ENCODE data around the gene PRMT5.
"Not testable (repeated sequence)": the region's sequence is repeated elsewhere in the genome, so short reads cannot be mapped to it uniquely, and the experiment has no call there.

DNA sequence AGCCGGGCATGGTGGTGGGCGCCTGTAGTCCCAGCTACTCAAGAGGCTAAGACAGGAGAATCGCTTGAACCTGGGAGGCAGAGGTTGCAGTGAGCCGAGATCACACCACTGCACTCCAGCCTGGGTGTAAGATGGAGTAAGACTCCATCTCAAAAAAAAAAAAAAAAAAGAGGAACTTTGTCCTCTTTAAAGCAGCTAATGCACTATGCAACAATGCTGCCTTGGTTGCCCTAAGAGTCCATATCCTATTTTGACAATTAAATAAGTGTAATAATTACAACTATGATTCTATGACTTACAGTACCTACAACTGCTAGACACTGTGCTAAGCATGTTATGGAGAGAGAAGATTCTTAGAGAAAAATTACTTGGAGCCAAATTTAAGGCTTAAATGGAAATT, 14.3 kb downstream of the PRMT5 start:
- TF ChIP-seq, protein P1, sequence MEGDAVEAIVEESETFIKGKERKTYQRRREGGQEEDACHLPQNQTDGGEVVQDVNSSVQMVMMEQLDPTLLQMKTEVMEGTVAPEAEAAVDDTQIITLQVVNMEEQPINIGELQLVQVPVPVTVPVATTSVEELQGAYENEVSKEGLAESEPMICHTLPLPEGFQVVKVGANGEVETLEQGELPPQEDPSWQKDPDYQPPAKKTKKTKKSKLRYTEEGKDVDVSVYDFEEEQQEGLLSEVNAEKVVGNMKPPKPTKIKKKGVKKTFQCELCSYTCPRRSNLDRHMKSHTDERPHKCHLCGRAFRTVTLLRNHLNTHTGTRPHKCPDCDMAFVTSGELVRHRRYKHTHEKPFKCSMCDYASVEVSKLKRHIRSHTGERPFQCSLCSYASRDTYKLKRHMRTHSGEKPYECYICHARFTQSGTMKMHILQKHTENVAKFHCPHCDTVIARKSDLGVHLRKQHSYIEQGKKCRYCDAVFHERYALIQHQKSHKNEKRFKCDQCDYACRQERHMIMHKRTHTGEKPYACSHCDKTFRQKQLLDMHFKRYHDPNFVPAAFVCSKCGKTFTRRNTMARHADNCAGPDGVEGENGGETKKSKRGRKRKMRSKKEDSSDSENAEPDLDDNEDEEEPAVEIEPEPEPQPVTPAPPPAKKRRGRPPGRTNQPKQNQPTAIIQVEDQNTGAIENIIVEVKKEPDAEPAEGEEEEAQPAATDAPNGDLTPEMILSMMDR (optimal IDR thresholded peaks at IDR 0.05 in 1 of 3, IDR thresholded peaks at IDR 0.05 in 1 of 3, conservative IDR thresholded peaks at IDR 0.05 in 1 of 3; ENCODE audit: extremely low read depth in 1 of 3, insufficient read depth in 2 of 3, low read length in 3 of 3): not testable (repeated sequence)
- not testable (repeated sequence) for TF ChIP-seq EZH2 (IDR thresholded peaks at IDR 0.05; ENCODE audit: low read length)
